Nephron progenitor cell (in vitro differentiated cells): Measurements from ENCODE around the gene MAP4K2.
A peak's percentile ranks its signal among the peaks of the same experiment; 100 is the strongest.

Experiments
- DNase-seq: peaks from one replicate; pipeline ENCODE4 v3.0.0; 2021
- H3K27ac Mint-ChIP-seq: 2 replicates; pipeline ENCODE4 v1.8.0; 2021; ENCODE audit warnings: mild to moderate bottlenecking, moderate library complexity, mixed read lengths
- H3K27me3 Mint-ChIP-seq: 2 replicates; pipeline ENCODE4 v1.8.0; 2021; ENCODE audit warnings: mild to moderate bottlenecking, low read depth, mixed read lengths; ENCODE audit not compliant: poor library complexity
- H3K36me3 Mint-ChIP-seq: 2 replicates; pipeline ENCODE4 v1.8.0; 2021; ENCODE audit warnings: low read depth, mixed read lengths
- H3K4me1 Mint-ChIP-seq: 2 replicates; pipeline ENCODE4 v1.8.0; 2021; ENCODE audit warnings: mixed read lengths
- H3K4me3 Mint-ChIP-seq: 2 replicates; pipeline ENCODE4 v1.8.0; 2021; ENCODE audit warnings: mild to moderate bottlenecking, moderate library complexity, mixed read lengths
- H3K9me3 Mint-ChIP-seq: 2 replicates; pipeline ENCODE4 v1.8.0; 2021; ENCODE audit warnings: mild to moderate bottlenecking, moderate library complexity, mixed read lengths
- CTCF ChIP-seq: fragments of 200-600 bp; sonication (generic); IDR thresholded peaks from 2 replicates; pipeline ENCODE4 v1.5.0; 2021; ENCODE audit warnings: antibody characterized with exemption

MAP4K2 gene

DNA sequence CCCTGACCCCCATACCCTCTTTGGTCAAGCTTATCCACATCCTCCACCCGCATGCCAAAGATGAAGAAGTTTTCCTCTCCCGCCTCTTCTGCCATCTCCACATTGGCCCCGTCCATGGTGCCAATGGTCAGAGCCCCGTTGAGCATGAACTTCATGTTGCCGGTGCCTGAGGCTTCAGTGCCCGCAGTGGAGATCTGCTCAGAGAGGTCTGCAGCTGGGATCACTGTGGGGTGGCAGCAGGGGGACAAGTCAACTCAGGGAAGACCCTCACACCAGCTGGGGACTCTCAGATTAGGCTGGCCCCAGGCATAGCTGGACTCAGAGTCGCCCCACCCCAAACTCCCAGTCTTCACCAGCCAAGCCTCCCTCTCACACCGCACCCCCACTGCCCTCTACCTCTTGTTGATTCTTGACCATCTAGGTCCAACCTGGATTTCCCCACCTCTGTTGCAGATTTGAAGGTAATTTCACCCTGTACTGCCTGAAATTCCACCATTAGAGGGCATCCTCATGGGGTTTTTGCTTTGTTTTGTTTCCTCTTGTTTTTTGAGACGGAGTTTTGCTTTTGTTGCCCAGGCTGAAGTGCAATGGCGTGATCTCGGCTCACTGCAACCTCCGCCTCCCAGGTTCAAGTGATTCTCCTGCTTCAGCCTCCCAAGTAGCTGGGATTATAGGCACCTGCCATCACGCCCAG lies 52.5 kb downstream of the MAP4K2 start:
- no peak for DNase-seq
- H3K4me1 Mint-ChIP-seq = peaks cover 39% of the 10 kb centered on the region
- no peak overlapping the region for H3K4me3 Mint-ChIP-seq
- peaks cover 37% of the 10 kb centered on the region for H3K27me3 Mint-ChIP-seq
- no peaks in the 10 kb centered on the region for H3K9me3 Mint-ChIP-seq
- no peak for TF ChIP-seq CTCF
- H3K27ac Mint-ChIP-seq = no peak overlapping the region
- peaks cover 35% of the 10 kb centered on the region for H3K36me3 Mint-ChIP-seq

- no peak for DNase-seq
- Mint-ChIP-seq H3K9me3 (no peaks in the 10 kb centered on the region), H3K27me3 (peaks cover 56% of the 10 kb centered on the region), H3K4me3 (no peak overlapping the region), H3K4me1 (peaks cover 34% of the 10 kb centered on the region), H3K36me3 (peaks cover 35% of the 10 kb centered on the region), H3K27ac (no peak overlapping the region)
- TF ChIP-seq CTCF = no peak
Observed at GRCh38 chr11:64747961-64748665, 54.9 kb downstream of the MAP4K2 start.

GRCh38 chr11:64746486-64746885 lies 56.5 kb downstream of the MAP4K2 start:
- H3K4me3 Mint-ChIP-seq = peak overlapping the region; percentile 34
- H3K36me3 Mint-ChIP-seq = peaks cover 21% of the 10 kb centered on the region
- peaks cover 64% of the 10 kb centered on the region for H3K27me3 Mint-ChIP-seq

GRCh38 chr11:64745521-64746328 lies 57.3 kb downstream of the MAP4K2 start:
- Mint-ChIP-seq H3K4me1 (peaks cover 18% of the 10 kb centered on the region), H3K36me3 (peaks cover 14% of the 10 kb centered on the region), H3K4me3 (peak overlapping the region; percentile 82), H3K27me3 (peaks cover 68% of the 10 kb centered on the region), H3K27ac (no peak overlapping the region), H3K9me3 (no peaks in the 10 kb centered on the region)
- no peak for TF ChIP-seq CTCF
- DNase-seq = peak; percentile 78

More at GRCh38 chr11:64746486-64746885, 56.5 kb downstream of the MAP4K2 start:
- Mint-ChIP-seq H3K27ac (no peak overlapping the region), H3K9me3 (no peaks in the 10 kb centered on the region), H3K4me1 (peaks cover 18% of the 10 kb centered on the region)
- no peak for TF ChIP-seq CTCF
- DNase-seq = no peak

- no peak overlapping the region for H3K27ac Mint-ChIP-seq
- peaks cover 72% of the 10 kb centered on the region for H3K27me3 Mint-ChIP-seq
- H3K36me3 Mint-ChIP-seq = peaks cover 8% of the 10 kb centered on the region
Observed at GRCh38 chr11:64745189-64745520, 57.9 kb downstream of the MAP4K2 start.

More at GRCh38 chr11:64745189-64745520, 57.9 kb downstream of the MAP4K2 start:
- Mint-ChIP-seq H3K4me3 (peak overlapping the region; percentile 82), H3K4me1 (peaks cover 18% of the 10 kb centered on the region), H3K9me3 (no peaks in the 10 kb centered on the region)
- TF ChIP-seq CTCF = no peak
- peak; percentile 63 for DNase-seq
